Right lobe of liver (tissue), 4 donors: ENCODE results near the gene SHF.

Source experiments
- POLR2A ChIP-seq: fragments of 450-650 bp; IDR thresholded peaks from one replicate; pipeline ENCODE4 v1.6.1; 2017; ENCODE audit warnings: antibody characterized with exemption, mild to moderate bottlenecking
- TF ChIP-seq, protein P1 (sequence below), 4 donors: fragments of 200-600 bp in 3 of 4; fragments of 450-650 bp in 1 of 4; IDR thresholded peaks; one replicate each; pipeline versions ENCODE4 v1.5.1 to v1.8.0; 2016 to 2022; ENCODE audit warnings: antibody characterized with exemption in 4 of 4, mild to moderate bottlenecking in 2 of 4
- donor health status: DM: no; HTN: no; CAD: no.
- donor health status: DM: no; HTN: no; CAD: no.
- donor health status: DM: no; HTN: yes; CAD: no.

DNA sequence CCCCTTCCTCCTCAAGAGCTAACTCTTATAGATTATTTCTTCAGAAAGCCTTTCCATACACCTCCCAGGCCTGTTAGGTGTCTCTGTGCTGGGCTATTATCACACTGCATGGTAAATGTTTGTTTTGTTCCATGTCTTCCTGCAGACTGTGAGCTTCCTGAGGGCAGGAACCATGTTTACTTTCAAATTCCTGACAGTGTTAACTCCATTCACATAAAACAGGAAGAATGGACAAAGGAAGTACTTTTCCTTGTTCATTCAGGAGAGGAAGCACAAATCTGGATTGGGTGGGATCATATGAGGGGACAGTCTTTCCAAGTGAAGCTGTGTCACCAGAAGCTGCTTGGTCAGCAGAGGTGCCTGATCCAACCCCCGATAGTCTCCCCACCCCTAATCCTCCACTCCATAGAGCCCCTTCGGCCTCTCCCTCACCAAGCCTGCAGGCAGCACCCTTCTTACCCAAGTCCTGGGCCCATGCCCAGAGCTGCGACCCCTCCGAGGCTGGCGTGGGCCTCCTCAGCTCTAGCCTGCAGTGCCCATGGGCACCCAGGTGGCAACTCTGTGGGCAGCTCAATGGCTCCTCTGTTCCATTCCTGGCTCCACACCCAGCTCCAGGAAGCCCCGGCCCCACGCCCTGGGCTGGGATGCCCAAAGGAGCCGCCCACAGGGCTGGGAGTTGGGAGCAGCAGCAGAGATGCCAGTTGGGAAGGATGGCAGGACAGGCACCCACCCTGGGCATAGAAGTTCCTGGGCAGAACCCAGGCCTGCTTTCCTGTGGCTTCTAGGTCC lies 6.9 kb downstream of the SHF start:
- TF ChIP-seq, protein P1, sequence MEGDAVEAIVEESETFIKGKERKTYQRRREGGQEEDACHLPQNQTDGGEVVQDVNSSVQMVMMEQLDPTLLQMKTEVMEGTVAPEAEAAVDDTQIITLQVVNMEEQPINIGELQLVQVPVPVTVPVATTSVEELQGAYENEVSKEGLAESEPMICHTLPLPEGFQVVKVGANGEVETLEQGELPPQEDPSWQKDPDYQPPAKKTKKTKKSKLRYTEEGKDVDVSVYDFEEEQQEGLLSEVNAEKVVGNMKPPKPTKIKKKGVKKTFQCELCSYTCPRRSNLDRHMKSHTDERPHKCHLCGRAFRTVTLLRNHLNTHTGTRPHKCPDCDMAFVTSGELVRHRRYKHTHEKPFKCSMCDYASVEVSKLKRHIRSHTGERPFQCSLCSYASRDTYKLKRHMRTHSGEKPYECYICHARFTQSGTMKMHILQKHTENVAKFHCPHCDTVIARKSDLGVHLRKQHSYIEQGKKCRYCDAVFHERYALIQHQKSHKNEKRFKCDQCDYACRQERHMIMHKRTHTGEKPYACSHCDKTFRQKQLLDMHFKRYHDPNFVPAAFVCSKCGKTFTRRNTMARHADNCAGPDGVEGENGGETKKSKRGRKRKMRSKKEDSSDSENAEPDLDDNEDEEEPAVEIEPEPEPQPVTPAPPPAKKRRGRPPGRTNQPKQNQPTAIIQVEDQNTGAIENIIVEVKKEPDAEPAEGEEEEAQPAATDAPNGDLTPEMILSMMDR (IDR thresholded peaks at IDR 0.05), result no peak
- no peak for TF ChIP-seq POLR2A
